HepG2 (cell line): ENCODE data around the gene VAC14. TPM values are rescaled to one million over a fixed set of nuclear protein-coding genes. Genes with fewer than 3 reads are reported as not detected.

Source experiments
- BCLAF1 ChIP-seq: fragments of 450-650 bp; IDR thresholded peaks from 2 replicates; pipeline ENCODE4 v1.6.1; 2017; ENCODE audit warnings: mild to moderate bottlenecking
- CHD4 ChIP-seq: fragments of 200-600 bp; sonication (generic); IDR thresholded peaks from 2 replicates; pipeline ENCODE4 v1.7.0; 2017; ENCODE audit warnings: mild to moderate bottlenecking, low read length, borderline replicate concordance
- GATAD2A ChIP-seq: IDR thresholded peaks from 2 replicates; pipeline ENCODE4 v1.6.1; 2016
- HMGA1 ChIP-seq: sonication (generic); formaldehyde crosslinking; conservative IDR thresholded peaks from 2 replicates; pipeline ENCODE4 v1.4.0; 2020; ENCODE audit warnings: missing genetic modification reagents
- JUN ChIP-seq: sonication (generic); formaldehyde crosslinking; IDR thresholded peaks from 2 replicates; pipeline ENCODE4 v1.4.0; 2020; ENCODE audit warnings: mild to moderate bottlenecking, missing genetic modification reagents
- KAT2B ChIP-seq: fragments of 150-350 bp; IDR thresholded peaks from 2 replicates; pipeline ENCODE4 v1.6.1; 2014; ENCODE audit warnings: low read depth, low read length, borderline replicate concordance
- KLF16 ChIP-seq, 2 experiments: sonication (generic) in 1 of 2; formaldehyde crosslinking in 1 of 2; IDR thresholded peaks; 2 replicates each; pipeline versions ENCODE4 v1.6.1 to v1.8.0; 2016 to 2023; ENCODE audit warnings: missing genetic modification reagents in 2 of 2, missing compliant biosample characterization in 1 of 2
- KMT2B ChIP-seq: IDR thresholded peaks from 2 replicates; pipeline ENCODE4 v1.6.1; 2016; ENCODE audit warnings: missing genetic modification reagents, missing compliant biosample characterization
- MEIS1 ChIP-seq: sonication (generic); formaldehyde crosslinking; IDR thresholded peaks from 2 replicates; pipeline ENCODE4 v1.9.0; 2021; ENCODE audit warnings: mild to moderate bottlenecking, missing genetic modification reagents, moderate library complexity, borderline replicate concordance
- NKX3-1 ChIP-seq: sonication (generic); formaldehyde crosslinking; IDR thresholded peaks from 2 replicates; pipeline ENCODE4 v1.5.0; 2020; ENCODE audit warnings: missing genetic modification reagents
- PCBP1 ChIP-seq: fragments of 200-400 bp; formaldehyde crosslinking; IDR thresholded peaks from 2 replicates; pipeline ENCODE4 v1.6.1; 2017; ENCODE audit warnings: mild to moderate bottlenecking, low read depth, low read length, borderline replicate concordance
- RBM22 ChIP-seq: fragments of 200-400 bp; formaldehyde crosslinking; optimal IDR thresholded peaks from 2 replicates; pipeline ENCODE3; 2017; ENCODE audit warnings: mild to moderate bottlenecking, low read length, moderate library complexity
- SP5 ChIP-seq: IDR thresholded peaks from 2 replicates; pipeline ENCODE4 v1.6.1; 2016; ENCODE audit warnings: low read depth, borderline replicate concordance
- SPEN ChIP-seq: sonication (generic); formaldehyde crosslinking; IDR thresholded peaks from 2 replicates; pipeline ENCODE4 v1.5.1; 2020; ENCODE audit warnings: low read depth, mild to moderate bottlenecking, missing genetic modification reagents
- TBP ChIP-seq: sonication (generic); formaldehyde crosslinking; IDR thresholded peaks from 2 replicates; pipeline ENCODE4 v1.5.0; 2020; ENCODE audit warnings: missing genetic modification reagents
- THAP11 ChIP-seq: IDR thresholded peaks from 2 replicates; pipeline ENCODE4 v1.6.1; 2016; ENCODE audit warnings: missing biosample characterization, missing genetic modification reagents
- U2AF2 ChIP-seq: fragments of 200-400 bp; formaldehyde crosslinking; IDR thresholded peaks from 2 replicates; pipeline ENCODE4 v1.6.1; 2017; ENCODE audit warnings: low read depth, mild to moderate bottlenecking, low read length
- YEATS4 ChIP-seq: sonication (generic); formaldehyde crosslinking; IDR thresholded peaks from 2 replicates; pipeline ENCODE4 v1.4.0; 2020; ENCODE audit warnings: missing genetic modification reagents, borderline replicate concordance
- ZBTB7B ChIP-seq: sonication (generic); formaldehyde crosslinking; IDR thresholded peaks from 2 replicates; pipeline ENCODE4 v1.4.0; 2020; ENCODE audit warnings: missing genetic modification reagents
- ZNF10 ChIP-seq: sonication (generic); formaldehyde crosslinking; IDR thresholded peaks from 2 replicates; pipeline ENCODE4 v1.4.0; 2020; ENCODE audit warnings: mild to moderate bottlenecking, low read depth, missing genetic modification reagents, borderline replicate concordance
- ZNF335 ChIP-seq: sonication (generic); formaldehyde crosslinking; IDR thresholded peaks from 2 replicates; pipeline ENCODE4 v1.4.0; 2020; ENCODE audit warnings: missing genetic modification reagents
- ZNF720 ChIP-seq: sonication (generic); formaldehyde crosslinking; IDR thresholded peaks from 2 replicates; pipeline ENCODE4 v1.4.0; 2020; ENCODE audit warnings: missing genetic modification reagents
- ZSCAN9 ChIP-seq: IDR thresholded peaks from 2 replicates; pipeline ENCODE4 v1.6.1; 2016; ENCODE audit warnings: borderline replicate concordance
- polyA plus RNA-seq, 8 experiments: library from polyadenylated mRNA; depleted of rRNA in 3 of 8; stranded (reverse) in 7 of 8; unstranded in 1 of 8; fragments of >200 nt; fragmentation: Illumina TruSeq in 4 of 8; extraction: Trizol in 4 of 8; gene quantifications; 2 replicates each; pipeline versions ENCODE4 v1.2.1 to v1.2.3, GENCODE V29; 2011 to 2016; ENCODE audit warnings: low read depth in 4 of 8, missing spikeins in 1 of 8, mixed read lengths in 1 of 8; ENCODE audit not compliant: insufficient read depth in 1 of 8
- total RNA-seq, 5 experiments: library from RNA; depleted of rRNA; stranded (reverse); fragments of >200 nt; fragmentation: Illumina TruSeq; extraction: Trizol; gene quantifications; 2 replicates each; pipeline ENCODE4 v1.2.3, GENCODE V29; 2016; ENCODE audit warnings: low read depth in 1 of 5
- TF ChIP-seq, protein P1 (sequence below): sonication (generic); formaldehyde crosslinking; conservative IDR thresholded peaks from 2 replicates; pipeline ENCODE4 v1.5.0; 2020; ENCODE audit warnings: missing genetic modification reagents
- TF ChIP-seq, protein P2 (sequence below): sonication (generic); formaldehyde crosslinking; IDR thresholded peaks from 2 replicates; pipeline ENCODE4 v1.4.0; 2020; ENCODE audit warnings: mild to moderate bottlenecking, missing genetic modification reagents

Gene VAC14
- total and polyA plus RNA-seq, 2 of the 13 experiments (the other 11 are each of a cell fraction or from before 2014, with no cell fraction given) = 23.5 to 24.6 TPM

DNA sequence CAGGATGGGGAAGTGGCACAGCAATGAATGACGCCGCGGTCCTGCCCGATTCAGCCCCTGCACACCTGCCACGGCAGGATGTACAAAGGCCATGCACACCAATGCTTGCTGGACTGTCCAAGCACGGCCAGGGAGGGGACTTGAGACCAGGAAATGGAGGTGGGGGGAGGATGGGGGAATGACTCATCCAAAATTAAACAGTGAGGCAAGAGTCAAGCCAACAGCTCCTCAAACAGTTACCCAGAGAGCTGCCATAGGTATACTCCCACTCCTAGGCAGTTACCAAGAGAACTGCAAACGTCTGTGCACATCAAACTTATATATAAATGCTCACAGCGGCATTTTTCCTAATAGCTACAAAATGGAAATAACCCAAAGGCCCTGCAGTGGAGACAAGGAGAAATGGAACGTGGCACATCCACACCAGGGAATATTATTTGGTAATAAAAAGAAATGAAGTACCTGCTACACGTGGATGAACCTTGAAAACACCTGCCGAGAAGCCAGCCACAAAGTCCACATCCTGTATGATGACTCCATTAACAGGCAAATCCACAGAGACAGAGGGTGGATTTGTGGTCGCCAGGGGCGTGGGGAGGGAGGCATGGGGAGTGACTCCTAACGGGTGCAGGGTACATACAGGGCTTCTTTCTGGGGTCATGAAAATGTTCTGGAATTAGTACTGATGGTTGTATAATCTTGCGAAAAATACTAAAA, 54.1 kb downstream of the VAC14 start (continued):
- TF ChIP-seq, protein P1, sequence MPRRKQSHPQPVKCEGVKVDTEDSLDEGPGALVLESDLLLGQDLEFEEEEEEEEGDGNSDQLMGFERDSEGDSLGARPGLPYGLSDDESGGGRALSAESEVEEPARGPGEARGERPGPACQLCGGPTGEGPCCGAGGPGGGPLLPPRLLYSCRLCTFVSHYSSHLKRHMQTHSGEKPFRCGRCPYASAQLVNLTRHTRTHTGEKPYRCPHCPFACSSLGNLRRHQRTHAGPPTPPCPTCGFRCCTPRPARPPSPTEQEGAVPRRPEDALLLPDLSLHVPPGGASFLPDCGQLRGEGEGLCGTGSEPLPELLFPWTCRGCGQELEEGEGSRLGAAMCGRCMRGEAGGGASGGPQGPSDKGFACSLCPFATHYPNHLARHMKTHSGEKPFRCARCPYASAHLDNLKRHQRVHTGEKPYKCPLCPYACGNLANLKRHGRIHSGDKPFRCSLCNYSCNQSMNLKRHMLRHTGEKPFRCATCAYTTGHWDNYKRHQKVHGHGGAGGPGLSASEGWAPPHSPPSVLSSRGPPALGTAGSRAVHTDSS (CRISPR knock-in tag) = no peak
- TF ChIP-seq ZSCAN9 = peak; percentile 76; the same call in 1 of the 2 replicates
- peak; percentile 79 for TF ChIP-seq SP5 (CRISPR knock-in tag)
- TF ChIP-seq TBP (CRISPR knock-in tag) = 0 out of 2 replicates have a peak, but pooled peaks have one; percentile 29
- 0 out of 2 replicates have a peak, but pooled peaks have one; percentile 12 for TF ChIP-seq KMT2B (CRISPR knock-in tag)
- no peak for TF ChIP-seq HMGA1 (CRISPR knock-in tag)
- peak; percentile 88 for TF ChIP-seq PCBP1
- TF ChIP-seq KLF16 (CRISPR knock-in tag; IDR thresholded peaks at IDR 0.05) = peak in 1 of 2 experiments; percentile 86; a peak in 2 of 4 replicates
- TF ChIP-seq RBM22 = no peak
- no peak for TF ChIP-seq U2AF2
- no peak; the same call in 1 of the 2 replicates for TF ChIP-seq NKX3-1 (CRISPR knock-in tag)
- peak; percentile 88; the same call in 1 of the 2 replicates for TF ChIP-seq CHD4
- no peak for TF ChIP-seq ZNF720 (CRISPR knock-in tag)
- TF ChIP-seq, protein P2, sequence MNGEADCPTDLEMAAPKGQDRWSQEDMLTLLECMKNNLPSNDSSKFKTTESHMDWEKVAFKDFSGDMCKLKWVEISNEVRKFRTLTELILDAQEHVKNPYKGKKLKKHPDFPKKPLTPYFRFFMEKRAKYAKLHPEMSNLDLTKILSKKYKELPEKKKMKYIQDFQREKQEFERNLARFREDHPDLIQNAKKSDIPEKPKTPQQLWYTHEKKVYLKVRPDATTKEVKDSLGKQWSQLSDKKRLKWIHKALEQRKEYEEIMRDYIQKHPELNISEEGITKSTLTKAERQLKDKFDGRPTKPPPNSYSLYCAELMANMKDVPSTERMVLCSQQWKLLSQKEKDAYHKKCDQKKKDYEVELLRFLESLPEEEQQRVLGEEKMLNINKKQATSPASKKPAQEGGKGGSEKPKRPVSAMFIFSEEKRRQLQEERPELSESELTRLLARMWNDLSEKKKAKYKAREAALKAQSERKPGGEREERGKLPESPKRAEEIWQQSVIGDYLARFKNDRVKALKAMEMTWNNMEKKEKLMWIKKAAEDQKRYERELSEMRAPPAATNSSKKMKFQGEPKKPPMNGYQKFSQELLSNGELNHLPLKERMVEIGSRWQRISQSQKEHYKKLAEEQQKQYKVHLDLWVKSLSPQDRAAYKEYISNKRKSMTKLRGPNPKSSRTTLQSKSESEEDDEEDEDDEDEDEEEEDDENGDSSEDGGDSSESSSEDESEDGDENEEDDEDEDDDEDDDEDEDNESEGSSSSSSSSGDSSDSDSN = peak; percentile 94
- peak; percentile 95 for TF ChIP-seq YEATS4 (CRISPR knock-in tag)
- TF ChIP-seq GATAD2A (CRISPR knock-in tag) = peak; percentile 95
- TF ChIP-seq BCLAF1 = no peak
- TF ChIP-seq MEIS1 = peak; percentile 97; the same call in 1 of the 2 replicates
- peak; percentile 76 for TF ChIP-seq THAP11
- no peak for TF ChIP-seq ZNF10 (CRISPR knock-in tag)
- TF ChIP-seq ZBTB7B = no peak; the same call in none of the 2 replicates
- no peak for TF ChIP-seq KAT2B
- TF ChIP-seq JUN (CRISPR knock-in tag) = peak; percentile 100
- TF ChIP-seq SPEN (CRISPR knock-in tag) = peak; percentile 76
- TF ChIP-seq ZNF335 (CRISPR knock-in tag) = peak; percentile 85; the same call in 1 of the 2 replicates
